HG02840 (cell line): Measurements from ENCODE around the gene A3GALT2.

ENCODE experiments used
- ATAC-seq: cut with Tn5 transposase; IDR thresholded peaks from one replicate; pipeline ENCODE4 v1.9.1; 2021; ENCODE audit warnings: mild to moderate bottlenecking, moderate library complexity, moderate number of reproducible peaks; ENCODE audit not compliant: unreplicated experiment, low FRiP score

A3GALT2 gene

DNA sequence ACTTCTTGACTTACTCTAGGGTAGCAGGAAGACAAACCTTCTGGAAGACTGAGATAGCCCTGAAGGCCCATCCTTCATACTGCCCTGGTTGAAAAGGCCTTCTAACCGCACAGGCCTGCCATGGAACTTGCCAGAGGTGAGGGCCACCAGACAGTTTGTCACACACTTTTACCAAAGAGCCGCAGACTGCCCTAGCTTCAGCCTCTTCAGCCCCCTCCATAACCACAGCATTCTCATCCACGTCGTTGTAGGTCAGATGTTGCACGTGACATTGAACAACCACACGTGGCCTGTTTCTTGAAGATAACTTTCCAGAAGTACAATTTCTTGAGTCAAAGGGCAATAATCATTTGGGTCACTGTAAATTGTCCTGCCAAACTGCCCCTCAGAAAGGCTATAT lies 45.7 kb downstream of the A3GALT2 start:
- no peak for ATAC-seq

DNA sequence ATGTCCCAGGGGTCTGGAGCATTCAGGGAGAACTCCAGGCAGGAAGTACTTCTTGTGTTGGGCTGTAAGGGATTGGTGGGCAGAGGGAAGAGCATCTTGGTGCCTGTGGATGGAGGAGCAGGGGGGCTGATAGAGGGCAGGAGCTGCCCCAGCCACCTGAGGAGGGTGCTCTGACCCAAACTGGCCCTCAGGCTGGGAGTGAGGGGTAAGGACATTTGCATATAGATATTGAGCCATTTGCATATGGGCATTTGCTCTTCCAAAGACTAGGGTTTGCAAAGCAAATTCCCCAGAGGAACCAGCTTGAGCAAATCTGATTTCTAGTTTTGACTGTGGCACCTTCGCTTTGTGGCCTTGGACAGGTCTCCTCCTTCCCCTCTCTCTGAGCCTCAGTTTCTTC lies 46.5 kb downstream of the A3GALT2 start:
- ATAC-seq, result no peak

DNA sequence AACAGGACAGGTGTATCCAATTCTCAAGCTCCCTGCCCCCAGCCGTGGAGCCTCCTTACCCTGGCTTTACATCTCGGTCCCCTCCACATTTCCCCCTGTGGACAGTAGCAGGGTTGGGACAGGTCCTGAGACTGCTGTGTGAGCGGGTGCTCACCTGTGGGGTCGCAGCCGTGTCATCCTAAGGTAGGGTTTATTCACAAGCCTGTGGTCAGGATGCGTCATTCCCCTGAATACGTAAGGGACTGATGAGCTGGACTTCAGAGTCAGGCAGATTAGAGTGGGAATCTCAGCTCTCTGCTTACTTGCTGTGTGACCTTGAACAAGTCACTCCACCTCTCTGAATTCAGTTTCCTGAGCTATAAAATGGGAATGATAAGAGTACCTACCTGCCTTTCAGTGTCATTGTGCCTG lies 46.9 kb downstream of the A3GALT2 start:
- ATAC-seq, result no peak

DNA sequence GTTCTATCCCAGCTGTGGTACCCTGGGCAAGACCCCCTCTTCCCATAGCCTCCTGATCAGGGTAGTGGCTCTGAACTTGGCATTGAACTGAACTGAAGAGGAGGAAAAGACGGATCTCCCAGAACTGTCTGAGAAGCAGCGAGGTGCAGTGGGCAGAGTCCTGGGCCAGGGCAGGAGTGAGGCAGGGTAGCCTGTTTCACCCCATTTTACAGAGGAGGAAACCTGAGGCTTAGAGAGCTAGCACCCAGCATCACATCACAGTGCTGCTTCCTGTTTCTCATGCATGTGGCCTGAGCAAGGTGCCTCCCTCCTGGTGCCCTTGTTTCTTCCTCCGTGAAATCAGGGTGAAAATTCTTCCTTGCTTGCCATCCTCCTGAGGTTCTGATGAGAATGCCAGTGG lies 47.5 kb downstream of the A3GALT2 start:
- no peak for ATAC-seq

DNA sequence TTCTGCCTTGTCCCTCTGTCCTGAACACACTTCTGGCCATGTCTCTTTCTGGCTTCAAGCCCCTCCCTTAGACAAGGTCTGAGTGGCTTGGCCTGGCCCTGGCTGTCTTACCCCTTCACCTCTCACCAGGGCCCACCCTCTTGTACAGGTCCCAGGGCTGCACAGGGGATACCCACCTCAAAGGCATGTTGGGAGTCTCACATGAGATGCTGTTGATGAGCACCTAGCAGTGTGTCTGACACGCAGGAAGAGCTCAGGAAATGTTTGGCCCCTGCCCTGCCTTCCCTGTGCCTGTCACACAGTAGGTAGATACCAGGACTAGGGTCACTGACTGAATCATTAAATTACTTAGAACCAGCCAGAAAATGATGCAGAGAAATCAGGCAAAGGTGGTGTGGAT lies 48.0 kb downstream of the A3GALT2 start:
- ATAC-seq, result no peak

DNA sequence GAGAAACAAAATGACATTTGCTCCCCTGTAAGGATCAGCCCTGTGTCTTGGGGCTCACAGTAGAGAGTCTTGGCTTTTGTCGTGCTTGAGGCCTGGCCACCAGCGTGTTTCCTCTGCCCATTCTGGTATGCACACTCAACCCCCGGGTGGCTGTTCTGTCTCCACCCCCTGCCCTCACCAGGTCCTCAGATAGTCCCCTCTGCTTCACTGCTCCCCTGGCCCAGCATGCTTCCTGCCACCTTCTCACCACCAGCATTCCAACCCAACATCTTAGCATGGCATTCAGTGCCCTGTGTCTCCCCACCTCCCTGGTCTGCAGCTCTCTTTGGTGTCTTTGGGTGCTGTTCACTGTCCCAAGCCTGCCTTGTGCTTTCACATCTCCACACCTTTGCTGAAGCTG lies 48.4 kb downstream of the A3GALT2 start:
- ATAC-seq, result no peak

DNA sequence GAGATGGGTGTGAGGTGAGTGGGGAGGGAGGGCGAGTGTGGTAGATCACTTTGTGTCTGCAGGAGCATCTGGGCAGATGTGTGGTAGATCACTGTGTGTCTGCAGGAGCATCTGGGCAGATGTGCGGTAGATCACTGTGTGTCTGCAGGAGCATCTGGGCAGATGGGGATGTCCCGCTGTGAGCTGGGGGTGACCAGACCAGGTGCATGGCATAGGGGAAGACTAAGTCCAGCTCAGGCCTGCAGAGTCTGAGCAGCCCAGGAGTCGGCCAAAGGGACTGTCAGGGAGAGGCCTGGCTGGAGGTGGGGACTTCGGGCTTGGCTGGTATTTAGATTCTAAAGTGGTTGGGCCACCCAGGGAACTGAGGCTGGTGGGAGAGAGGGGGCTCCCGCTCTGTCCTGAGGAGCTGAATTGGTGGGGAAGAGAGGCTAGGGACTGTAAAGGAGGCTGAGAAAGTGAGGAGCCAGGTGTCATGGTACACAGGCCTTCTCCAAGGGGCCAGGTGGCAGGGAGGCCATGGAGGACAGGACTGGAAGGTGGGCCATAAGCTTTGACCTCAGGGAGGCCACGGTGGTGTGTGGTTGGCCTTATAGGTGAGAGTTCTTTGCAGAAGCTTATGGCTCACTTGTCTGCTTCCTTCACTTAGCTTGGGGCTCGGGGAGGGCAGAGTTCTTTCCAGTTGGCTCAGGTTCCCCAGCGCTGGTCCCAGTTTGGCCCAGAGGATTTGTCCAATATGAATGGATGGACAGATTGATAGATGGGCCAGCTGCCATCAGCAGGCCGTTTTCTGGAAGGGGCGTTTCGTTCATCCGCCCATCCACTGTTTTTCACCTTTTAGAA lies 49.0 kb downstream of the A3GALT2 start:
- ATAC-seq, result no peak

DNA sequence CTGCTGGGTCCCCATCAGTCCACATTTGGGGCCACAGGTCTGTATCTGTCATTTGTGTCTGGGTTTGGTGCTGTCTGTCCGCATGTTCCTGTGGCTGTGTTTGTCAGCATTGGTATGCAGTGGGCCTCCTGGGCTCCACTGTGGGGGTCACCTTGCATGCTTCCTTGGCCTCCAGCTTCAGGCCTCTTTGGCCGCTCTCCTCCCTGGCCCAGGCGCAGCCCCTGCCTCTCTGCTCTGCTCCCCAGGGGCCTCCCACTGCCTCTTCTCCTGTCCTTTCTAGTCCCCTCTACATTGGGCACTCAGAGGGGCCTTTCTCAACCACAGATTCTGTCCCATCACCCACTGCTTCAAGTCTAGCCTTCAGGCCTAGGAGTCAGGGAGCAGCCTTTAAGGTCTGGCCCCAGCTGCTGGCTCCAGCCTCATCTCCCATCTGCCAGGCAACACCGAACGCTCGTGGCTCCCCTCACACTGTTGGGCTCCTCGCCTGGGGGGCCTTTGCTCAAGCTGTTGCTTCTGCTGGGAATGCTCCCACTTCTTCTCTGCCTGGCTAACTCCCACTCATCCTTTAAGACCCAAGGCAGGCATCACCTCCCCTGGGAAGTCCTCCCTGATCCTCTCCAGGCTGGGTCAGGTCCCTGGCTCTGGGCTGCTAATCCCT lies 50.0 kb downstream of the A3GALT2 start:
- ATAC-seq, result no peak

DNA sequence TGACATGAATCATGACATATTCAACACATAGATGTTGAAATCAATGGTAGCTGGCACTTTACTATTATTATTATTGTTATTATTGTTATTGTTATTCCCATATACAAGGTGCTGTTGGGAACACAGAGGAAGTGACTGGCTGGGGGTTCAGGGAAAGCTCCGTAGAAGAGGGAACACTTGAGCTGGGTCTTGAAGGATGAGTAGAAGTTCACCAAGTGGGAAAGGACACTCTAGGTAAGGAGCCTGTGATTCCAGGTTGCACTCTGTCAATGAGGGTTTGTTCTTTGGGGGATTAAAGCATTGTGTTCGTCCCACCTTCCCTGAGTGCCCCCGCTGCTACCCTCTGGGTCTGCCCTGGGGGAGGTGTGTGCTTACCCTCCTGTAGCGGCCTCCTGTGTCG lies 50.5 kb downstream of the A3GALT2 start:
- no peak for ATAC-seq

DNA sequence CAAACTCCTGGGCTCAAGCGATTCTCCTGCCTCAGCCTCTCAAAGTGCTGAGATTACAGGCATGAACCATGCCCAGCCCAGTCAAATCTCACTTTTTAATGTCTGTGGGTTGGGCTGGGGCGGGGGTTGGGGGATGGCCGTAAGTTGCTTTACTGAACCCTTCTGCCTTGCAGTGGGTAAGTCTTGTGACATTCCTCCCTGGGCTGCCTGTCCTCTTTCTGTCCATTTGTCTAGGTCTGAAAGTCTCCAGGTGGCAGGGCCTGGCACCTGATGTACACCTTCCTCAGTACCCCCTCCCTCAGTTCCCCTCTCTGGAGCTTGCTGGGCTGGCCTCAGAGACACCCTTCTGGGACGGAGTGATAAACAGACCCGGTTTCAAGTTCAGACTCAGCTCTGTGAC lies 51.3 kb downstream of the A3GALT2 start:
- no peak for ATAC-seq

DNA sequence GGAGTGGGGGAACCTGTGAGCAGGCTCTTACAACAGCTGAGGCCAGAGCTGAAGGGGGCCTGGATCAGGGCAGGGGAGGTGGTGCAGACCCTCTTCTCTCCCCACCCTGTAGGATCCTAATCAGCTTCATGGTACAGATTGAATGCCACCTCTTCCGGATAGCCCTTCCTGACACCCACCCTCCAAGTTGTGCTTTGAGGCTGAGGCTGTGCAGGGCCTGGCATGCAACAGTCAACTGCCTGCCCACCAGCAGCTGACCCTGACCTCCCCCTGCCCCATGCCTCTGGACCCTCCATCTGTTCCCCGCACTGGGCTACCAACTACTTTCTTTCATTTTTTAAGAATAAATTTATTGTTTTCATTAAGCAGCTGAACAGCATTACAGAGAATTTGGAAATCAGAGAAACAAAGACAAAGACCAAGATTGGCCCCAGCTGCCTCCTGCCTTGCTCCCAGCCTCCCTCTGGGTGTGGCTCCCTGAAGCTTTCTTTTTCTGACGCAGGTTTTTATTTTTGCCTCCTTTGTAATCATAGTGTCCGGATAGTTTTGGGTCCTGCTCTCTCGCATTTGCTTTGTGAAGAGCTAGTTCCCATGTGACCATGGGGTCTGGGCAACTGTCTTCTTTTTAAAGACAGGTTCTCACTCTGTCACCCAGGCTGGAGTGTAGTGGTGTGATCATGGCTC lies 51.8 kb downstream of the A3GALT2 start:
- no peak for ATAC-seq

DNA sequence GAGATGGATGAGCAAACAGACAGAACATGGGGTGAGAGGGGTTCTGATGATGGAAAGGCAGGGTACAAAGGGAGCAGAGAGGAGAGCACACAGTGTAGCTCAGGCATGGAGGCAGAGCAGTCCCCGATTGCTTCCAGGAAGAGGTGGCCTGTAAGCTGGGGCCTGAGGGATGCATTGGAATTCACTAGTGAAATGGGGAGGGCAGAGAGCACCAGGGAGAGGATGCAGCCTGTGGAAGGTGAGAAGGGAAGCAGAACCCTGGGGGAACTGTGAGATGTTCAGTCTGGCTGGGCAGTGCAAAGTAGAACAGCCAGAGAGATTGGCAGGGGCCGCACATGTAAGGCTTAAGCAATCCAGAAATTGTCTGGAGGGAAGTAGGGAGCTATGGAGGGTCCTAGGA lies 52.4 kb downstream of the A3GALT2 start:
- no peak for ATAC-seq

DNA sequence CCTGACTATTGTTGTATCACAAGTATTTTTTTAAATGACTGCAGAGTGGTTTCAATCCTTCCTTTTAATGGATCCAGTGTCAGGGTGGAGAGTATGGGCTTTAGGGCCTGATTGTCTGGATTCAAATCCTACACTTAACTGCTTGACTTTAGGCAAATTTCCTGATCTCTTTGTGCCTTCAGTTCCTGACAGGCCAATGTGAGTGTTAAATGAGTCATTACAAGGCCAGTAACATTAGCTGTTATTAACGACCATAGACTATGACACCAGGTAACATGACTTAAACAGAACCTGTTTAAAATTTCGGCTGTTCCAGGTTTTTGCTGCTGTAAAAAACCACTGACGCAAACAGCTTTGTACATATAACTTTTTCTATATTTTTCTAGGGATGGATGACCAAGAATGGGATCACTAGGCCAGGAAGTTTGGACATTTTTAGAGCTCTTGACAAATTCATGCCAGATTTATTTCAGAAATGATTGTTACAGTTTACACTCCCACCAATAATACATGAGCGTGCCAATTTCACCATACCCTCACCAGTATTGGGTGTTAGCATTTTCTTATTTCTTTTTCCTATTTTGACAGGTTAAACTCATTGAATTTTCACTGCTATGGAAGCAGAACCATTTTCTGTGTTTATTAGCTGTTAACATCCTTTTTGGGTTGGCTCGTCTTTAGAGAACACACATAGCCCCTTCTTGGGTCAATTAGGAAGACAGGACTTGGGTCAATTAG lies 53.3 kb downstream of the A3GALT2 start:
- no peak for ATAC-seq

DNA sequence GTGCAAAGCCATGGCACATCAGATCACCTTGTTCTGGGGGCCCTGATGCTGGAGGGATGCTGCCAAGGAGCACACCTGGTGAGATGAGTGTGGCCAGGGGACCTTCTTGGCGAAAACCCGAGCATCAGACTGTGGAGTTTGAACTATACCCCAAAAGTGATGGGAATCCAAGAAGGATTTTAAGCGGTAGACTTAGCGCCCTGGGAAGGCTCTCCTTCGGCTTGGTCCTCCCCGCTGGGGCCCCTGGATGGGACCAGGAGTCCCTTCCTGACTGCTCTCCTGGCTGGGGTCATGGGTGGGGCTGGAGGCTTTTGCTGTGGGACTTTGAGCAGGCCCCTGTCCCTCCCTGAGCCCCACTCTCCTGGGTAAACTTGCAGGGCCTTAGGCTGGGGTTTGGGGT lies 54.1 kb downstream of the A3GALT2 start:
- no peak for ATAC-seq

DNA sequence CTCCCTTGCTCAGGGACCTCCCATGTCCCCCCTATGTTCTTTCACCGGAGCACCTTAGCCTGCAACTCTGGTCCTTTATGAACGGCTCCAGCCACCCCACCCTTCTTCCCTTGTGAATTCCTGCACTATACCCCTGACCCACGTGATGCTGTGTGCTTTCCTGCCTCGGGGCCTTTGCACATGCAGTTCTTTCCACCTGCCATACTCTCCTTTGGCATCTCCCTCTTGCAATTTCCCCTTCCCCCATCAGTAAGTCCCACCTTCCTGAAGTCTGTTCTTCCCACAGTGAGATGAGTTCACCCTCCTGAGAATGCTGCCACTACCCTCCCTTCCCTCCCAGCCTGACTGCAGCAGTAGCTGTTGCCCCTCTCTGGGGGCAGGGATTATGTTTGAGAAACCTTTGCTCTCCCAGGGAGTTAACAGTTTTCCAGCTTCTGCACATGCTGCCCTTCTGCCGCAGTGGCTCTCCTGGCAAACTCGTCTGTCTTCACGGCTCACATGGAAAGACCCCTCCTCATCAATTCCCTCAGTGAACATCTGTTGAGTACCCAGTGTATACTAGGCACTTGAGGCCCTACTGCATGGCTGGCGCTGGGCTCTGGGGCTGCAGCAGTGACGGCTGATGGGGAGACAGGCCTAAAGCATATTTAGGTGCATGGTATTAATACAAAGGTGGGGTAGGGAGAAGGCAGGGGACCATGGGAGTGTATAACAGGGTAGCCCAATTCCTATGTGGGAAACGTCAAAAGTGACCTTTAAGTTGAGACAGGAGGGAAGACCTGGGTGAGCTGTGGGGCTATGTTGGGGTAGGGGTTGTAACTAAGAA lies 54.9 kb downstream of the A3GALT2 start:
- no peak for ATAC-seq

DNA sequence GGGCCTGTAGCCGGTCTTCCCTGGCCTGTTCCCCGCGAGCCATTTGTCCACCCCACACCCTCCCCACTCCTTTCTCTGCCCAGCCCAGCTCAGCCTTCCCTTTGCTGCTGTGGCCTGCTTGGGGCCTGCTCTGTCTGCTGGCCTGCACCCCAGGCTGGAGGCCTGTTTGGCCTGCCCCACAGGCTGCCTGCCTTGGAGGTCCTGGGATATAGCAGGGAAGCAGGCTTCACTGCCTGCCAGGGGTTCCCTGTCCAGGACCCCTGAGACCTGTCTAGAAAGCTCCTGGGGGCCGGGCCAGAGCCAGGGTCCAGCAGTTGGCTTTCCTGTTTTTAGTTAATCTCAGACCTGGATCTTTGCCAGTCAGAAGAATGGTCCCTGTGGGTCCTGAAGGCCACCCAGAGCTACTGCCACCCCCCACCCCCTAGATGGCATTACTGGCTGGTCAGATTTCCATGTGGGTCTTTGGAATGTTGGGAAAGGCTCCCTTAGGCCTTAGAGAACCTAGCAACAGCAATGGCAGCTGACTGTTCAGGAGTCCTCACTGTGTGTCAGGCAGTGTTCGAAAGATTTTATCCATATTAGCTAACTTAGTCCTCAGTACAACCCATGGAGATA lies 56.9 kb downstream of the A3GALT2 start:
- ATAC-seq, result no peak

DNA sequence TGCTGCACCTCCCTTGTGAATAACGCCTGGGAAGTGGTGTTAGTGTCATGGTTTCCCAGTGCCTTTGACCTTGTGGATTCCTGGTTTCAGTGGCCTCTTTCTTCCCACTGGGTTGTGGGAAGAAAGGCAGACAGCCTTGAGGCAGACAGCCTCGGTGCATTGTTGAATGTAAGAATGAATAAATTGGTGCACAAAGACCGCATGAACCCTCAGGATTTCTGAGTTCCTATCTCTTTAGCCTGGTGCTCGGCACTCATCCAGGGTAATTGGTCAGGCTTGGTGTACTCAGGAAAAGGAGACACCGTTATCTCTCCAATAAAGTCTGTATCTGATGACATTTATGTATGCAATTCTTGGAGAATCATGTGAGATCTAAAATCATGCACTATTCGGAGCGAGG lies 59.6 kb downstream of the A3GALT2 start:
- no peak for ATAC-seq

DNA sequence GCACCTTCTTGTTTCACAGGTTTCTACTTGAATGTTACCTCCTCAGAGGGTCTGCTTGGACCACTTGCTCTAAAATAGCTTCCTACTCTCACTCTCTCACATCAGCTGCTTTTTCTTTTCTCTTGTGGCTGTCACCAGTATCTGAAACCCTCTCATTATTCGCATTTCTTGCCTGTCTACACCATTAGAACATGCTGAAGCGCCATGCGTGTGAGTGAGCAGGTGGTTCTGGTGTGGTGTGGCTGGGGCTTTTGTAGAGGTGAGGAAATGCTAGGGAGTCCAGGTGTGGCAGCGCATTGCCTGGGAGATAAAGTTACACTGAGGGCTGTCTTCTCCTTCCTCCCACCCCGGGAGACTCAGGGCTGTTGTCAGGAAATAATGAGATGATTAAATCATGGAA lies 60.5 kb downstream of the A3GALT2 start:
- no peak for ATAC-seq

DNA sequence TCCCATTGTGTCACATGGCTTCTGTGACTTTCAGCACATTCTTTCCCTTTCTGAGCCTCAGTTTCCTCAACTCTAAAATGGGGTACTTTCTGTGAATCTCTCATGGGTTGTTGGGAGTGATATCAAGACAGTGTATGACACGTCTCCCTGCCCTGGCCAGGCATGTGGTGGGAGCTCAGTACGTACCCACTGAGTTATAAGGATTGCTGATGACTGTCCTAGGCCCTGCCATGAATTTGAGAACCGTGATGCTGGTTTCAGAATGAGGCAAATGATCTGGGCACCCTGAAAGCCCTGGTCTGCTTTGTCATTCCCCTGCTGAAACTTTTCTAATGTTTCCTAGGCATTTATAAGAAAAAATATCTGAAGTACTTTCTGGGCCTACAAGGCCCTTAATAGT lies 61.0 kb downstream of the A3GALT2 start:
- ATAC-seq, result no peak
